ENCODE measurements around the gene ANOS1.
"Not testable (repeated sequence)": the region's sequence is repeated elsewhere in the genome, so short reads cannot be mapped to it uniquely, and the experiment has no call there.

ANOS1 gene

GRCh38 chrX:8591501-8591900 is 140.4 kb downstream of the ANOS1 start:
- no peak for DNase-seq

DNA sequence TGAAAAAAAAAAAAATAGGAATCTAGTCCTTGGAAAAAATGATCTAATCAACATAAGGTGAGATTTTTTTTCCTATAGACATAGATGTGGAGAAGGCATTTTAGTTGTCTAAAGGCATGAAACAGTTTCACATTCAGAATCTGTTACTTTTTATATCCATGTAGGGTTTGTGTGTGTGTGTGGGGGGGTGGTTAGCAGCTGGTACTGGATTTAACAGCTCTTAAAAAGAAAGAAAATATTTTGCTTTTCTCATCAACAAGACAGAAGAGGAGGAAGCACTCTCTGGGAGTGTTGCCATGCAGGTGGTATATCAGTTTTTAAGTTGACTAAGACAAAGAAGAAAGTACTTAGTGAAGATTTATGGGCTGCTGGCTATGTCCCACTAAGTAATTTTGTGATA is 145.0 kb downstream of the ANOS1 start:
- DNase-seq: no peak

- DNase-seq: no peak
These were observed 152.3 kb downstream of the ANOS1 start for GRCh38 chrX:8579602-8580001.

DNA sequence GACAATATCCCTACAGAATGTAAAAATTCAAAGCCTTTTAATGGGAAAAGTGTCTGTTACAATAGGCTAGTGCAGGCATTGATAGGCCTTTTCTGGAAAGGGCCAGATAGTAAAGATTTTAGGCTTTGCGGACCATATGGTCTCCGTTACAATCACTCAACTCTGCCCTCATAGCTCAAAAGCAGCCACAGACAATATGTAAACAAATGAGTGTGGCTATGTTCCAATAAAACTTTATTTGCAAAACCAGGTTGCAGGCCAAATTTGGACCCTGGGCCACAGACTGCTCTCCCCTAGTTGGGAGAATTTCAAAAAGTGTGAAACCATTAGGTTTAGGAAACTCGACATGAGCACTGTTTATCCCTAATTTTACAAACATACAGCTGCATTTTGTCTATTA is 155.1 kb downstream of the ANOS1 start:
- no peak for DNase-seq

- no peak for DNase-seq
These were observed 166.2 kb downstream of the ANOS1 start for GRCh38 chrX:8565729-8566128.

DNA sequence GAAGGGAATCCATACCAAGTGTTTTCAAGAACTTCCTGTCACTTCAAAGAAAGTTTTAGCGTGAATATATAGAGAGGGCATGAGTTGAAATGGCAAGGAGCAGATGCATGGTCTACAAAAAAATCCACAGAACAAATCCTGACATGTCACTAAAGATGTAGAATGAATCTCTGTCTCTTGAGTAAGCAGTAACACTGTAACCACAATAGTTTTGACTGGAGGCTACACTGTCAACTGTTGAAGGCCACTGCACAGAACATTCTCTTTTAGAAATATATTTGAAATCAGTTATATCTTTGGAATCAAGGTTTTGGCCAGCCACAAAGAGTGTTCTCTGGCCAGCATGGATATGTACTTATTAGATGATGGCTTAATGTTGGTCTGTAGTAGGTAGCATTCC is 183.5 kb downstream of the ANOS1 start:
- DNase-seq: no peak

- no peak for DNase-seq
These were observed 185.2 kb downstream of the ANOS1 start for GRCh38 chrX:8546715-8547114.

DNA sequence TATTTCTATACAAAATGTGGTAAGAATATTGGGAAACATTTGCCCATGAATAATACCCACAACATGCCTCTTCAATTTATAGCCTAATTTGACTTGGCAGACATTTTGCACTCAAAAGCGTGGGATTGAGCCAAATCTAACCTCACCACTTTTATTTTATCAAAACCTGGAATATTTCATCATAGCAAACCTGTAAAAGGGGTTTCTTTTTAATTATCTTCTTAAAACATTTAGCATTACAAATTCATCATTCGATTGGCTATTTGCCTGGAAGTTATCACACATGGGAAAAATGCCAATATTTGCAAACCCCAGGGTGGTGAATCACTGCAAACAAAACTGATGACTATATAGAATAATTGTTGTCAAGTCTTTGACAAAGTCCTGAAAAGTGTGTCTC is 211.1 kb downstream of the ANOS1 start:
- no peak for DNase-seq

DNA sequence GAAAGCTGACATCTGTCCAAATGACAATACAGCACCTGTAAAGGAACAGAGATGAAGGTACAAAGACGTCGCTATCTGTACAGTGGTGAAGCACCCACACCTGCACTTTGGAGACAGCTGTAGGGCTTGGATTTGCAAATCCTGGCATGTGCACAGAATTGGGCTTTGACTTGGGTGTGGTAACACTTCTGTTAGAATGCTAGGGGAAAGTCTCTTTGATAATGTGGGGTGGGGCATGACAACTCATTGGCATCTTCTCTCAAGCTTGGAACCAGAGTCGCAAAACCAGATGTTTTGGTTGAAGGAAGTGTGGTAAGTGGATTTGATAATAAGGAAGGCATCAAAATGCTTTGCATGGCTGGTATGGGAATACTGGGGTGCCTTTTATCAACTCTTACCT is 211.8 kb downstream of the ANOS1 start:
- no peak for DNase-seq

- no peak for DNase-seq
These were observed 227.5 kb downstream of the ANOS1 start for GRCh38 chrX:8504451-8504850.

GRCh38 chrX:8502101-8502500 is 229.8 kb downstream of the ANOS1 start:
- DNase-seq: not testable (repeated sequence)

- DNase-seq: no peak
These were observed 231.7 kb downstream of the ANOS1 start for GRCh38 chrX:8500203-8500602.

- not testable (repeated sequence) for DNase-seq
These were observed 236.9 kb downstream of the ANOS1 start for GRCh38 chrX:8495036-8495435.

GRCh38 chrX:8484360-8484949 is 247.5 kb downstream of the ANOS1 start:
- DNase-seq: no peak

Data from suppressor macrophage treated with lipopolysaccharide for 4 hours (primary cell).